Measurements from ENCODE around the gene VWF.

The VWF gene

DNA sequence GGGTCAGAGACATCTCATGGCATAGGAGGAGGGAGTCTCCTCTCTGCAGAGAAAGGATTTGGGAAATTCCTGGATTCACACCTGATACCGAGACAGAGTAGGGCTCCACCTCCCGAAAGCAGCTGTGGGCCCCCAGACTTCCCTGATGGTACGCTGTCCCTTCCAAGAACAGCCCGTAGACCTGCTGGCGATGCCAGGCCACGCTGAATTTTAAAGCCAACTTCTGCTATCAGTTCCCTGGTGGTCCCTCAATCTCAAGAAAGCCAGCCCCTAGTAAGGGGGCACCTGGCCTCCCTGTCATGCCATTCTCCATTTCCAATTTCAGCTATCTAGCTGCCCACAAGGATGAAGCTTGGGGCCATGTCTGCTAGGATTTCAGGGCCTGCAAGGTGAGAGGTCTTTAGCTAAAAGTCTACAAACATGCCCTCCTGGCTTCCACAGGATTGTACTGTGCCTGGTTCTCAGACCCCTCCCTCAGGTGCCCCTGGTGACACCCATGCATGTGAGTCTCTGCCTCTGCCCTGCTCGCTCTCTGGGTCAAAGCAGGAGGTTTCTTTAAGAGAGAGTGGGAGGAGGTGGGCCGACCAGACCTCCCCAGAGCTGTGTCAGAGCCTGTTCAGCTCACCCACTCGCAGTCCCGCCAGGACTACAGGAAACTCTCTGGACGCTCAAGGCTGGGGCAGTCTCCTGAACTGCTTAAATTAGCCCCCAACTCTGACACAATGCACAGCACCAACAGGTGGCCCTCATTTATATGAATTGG is 209.9 kb downstream of the VWF start:
- no peak for DNase-seq

- peak in 4 of 51 donors; percentile 7 to 14 (median 12) for DNase-seq
These were observed 211.1 kb downstream of the VWF start for GRCh38 chr12:5913387-5913786.

GRCh38 chr12:5912437-5913334 is 211.8 kb downstream of the VWF start:
- DNase-seq, result no peak

GRCh38 chr12:5912011-5912410 is 212.5 kb downstream of the VWF start:
- no peak for DNase-seq

DNA sequence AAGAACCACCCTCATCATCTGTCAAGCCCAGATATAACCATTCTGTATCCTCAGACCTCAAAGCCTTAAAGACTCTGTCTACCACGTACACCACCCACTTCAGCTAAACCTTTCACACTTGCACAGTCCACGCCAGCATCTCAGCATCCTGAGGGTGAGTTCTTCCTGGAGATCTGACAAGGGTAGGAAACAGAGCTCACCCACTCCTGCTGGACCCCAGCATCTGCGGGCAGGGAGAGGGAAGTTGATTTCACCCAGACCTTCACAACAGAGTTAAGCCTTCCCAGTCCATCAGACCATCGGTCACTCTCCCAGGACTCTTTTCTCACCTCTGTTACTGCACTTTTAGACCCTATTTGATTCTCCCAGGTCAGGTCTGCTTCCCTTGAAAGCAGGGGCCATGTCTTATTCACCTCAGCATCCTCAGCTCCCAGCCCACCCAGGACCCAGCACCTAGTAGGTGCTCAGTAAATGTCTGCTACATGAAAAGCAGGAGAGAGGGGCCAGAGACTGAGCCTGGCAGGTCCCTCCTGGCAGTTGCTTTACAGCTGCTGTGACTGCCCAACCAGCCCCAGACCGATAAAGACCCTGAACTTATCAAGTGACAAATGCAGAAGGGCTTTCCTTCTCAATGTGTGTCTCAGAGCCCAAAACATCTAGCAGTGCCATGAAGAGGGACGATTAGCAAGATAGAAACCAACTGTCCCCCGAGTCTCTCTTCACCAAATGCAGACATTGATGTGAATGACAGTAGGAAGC is 213.5 kb downstream of the VWF start:
- no peak for DNase-seq

GRCh38 chr12:5909560-5909959 is 214.9 kb downstream of the VWF start:
- no peak for DNase-seq

- DNase-seq, result no peak
These were observed 216.2 kb downstream of the VWF start for GRCh38 chr12:5908251-5908650.

DNA sequence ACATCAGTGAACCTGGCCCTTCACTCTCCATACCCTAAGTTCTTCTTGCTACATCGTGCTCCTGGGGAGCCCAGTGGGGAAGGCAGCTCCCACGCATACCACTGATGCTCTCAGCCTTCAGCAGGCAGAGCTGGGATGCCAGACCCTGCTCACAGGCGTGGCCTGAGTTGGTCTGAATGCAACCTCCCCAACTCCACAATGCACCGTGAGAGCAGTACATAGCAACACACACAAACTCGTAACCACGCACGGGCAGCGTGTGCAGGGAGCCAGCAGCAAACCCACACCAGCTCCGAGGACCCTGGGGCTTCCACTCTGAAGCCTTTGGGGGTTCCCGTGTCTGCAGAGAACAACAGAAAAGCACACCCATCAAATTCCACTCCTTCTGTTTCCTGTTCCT is 216.7 kb downstream of the VWF start:
- DNase-seq, result no peak

DNA sequence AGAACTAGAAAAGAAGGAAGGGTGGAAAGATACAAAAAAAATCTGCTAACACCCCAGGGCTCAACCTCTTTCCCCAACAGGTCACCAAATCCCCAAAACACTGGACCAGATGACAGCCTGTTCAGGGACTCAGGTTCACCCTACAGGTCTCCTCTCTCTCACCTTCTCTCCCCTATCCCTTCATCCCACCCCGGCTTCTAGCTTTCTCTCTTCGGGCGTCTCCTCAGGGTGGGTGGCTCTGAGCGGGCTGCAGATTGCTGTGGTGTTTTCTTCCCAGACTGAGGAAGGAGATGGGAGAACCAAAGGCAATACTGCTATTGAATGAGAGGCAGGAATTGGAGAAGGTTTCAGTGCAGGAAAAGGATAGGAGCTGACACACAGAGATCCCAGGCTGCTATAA is 218.7 kb downstream of the VWF start:
- no peak for DNase-seq

DNA sequence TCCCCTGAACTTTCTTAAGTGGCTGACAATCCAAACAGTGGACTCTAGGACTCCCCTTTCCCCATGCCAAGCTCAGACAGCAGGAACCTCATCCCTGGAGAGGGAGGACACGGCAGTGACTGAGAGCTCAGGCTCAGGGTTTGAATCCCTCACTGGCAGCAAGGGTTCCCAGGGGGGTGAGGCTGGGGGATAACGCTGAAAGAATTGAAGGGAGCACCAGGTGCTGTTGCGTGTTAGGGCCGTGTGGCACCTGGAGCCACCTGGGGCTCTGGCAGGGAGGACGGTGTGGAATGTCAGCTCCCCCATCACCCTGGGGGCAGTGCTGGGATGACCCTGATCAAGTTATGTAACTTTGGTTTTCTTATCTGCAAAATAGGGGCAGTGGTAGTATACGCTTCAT is 219.5 kb downstream of the VWF start:
- no peak for DNase-seq

- DNase-seq, result no peak
These were observed 220.0 kb downstream of the VWF start for GRCh38 chr12:5904441-5904840.

DNA sequence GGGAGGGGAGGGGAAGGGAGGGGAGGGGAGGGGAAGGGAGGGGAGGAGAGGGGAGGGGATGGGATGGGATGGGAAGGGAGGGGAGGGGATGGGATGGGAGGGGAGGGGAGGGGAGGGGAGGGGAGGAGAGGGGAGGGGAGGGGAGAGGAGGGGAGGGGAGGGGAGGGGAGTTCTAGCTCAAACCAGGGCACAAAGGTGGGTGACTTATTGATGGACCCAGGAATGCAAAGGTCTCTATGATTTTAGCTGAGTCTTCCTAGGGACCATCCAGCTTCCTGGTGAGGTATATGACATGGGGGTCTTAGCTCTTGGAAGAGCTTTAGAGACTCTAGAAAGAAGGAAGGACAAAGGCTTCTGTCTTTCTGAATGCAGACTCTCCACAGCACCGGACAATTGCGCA is 221.7 kb downstream of the VWF start:
- no peak for DNase-seq

GRCh38 chr12:5901416-5901815 is 223.1 kb downstream of the VWF start:
- DNase-seq, result no peak

GRCh38 chr12:5900533-5901205 is 223.8 kb downstream of the VWF start:
- no peak for DNase-seq

GRCh38 chr12:5900076-5900475 is 224.4 kb downstream of the VWF start:
- no peak for DNase-seq

GRCh38 chr12:5899675-5900074 is 224.8 kb downstream of the VWF start:
- no peak for DNase-seq

- DNase-seq, result no peak
These were observed 225.6 kb downstream of the VWF start for GRCh38 chr12:5898874-5899273.

All from hypothalamus (tissue), 51 donors.